ENCODE data around the gene TEDC1. TPM values are rescaled to one million over a fixed set of nuclear protein-coding genes. Genes with fewer than 3 reads are reported as not detected.

The TEDC1 gene
- total RNA-seq, 1 donor = 5.1 TPM

GRCh38 chr14:105497671-105498429 is 6.8 kb downstream of the TEDC1 start:
- Histone ChIP-seq H3K4me3 (ENCODE audit: insufficient read depth, low read length) (no peak overlapping the region), H3K4me1 (ENCODE audit: insufficient read depth, low read length) (no peaks in the 10 kb centered on the region), H3K27me3 (ENCODE audit: insufficient read depth, low read length) (no peaks in the 10 kb centered on the region), H3K79me2 (ENCODE audit: insufficient read depth, low read length) (no peaks in the 10 kb centered on the region), H2AFZ (ENCODE audit: low read length) (no peak overlapping the region), H3K9me3 (ENCODE audit: low read depth, low read length) (no peaks in the 10 kb centered on the region), H3K36me3 (ENCODE audit: insufficient read depth, low read length) (no peaks in the 10 kb centered on the region), H4K20me1 (ENCODE audit: insufficient read depth, low read length) (no peaks in the 10 kb centered on the region), H3K4me2 (ENCODE audit: insufficient read depth, low read length) (no peak overlapping the region), H3K27ac (ENCODE audit: low read depth, low read length) (no peak overlapping the region)
- no peak for TF ChIP-seq CTCF (IDR thresholded peaks at IDR 0.05; ENCODE audit: extremely low read depth, low read depth, low read length)
- DNase-seq (ENCODE audit: insufficient read length, low spot score, missing footprints) = peak; percentile 77

DNA sequence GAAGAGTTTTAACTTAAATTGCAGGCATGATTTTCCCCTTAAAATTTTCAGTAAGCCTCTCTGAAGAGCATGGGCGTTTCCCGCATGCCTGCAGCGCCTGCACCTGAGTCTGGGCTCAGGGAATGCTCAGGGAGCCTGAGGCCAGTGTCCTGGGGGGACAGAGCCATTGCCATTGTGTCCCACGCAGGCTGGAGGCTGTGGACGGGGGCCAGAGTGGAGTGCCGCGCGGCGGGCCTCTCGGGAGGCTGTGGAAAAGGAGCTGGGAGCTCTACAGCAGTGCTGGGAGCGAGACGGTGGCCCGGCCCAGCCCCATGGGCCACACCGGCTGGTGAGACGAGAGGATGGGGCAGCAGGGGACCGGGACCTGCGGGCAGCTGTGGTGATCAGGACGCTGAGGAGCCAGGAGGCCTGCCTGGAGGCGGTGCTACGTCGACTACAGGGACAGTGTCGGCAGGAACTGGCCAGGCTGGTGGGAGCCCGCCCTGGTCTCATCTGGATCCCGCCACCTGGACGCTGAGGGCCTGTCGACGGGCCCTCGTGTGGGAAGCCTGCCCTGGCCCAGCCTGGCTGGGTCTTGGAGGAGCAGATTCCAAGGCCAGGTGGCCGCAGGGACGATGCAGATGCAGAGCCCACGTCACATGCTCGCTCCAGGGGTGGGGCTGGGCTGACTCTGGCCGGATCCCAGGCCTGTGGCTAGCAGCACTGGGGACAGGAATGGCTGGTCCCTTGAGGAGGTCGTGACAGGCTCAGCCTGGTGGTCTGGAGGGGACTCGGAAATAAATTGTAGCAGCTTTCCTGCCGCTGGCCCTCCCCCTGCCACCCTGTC is 7.6 kb downstream of the TEDC1 start:
- no peak for TF ChIP-seq CTCF (IDR thresholded peaks at IDR 0.05; ENCODE audit: extremely low read depth, low read depth, low read length)
- peak; percentile 85 for DNase-seq (ENCODE audit: insufficient read length, low spot score, missing footprints)
- H3K27ac ChIP-seq (ENCODE audit: low read depth, low read length) = no peak overlapping the region
- H3K4me2 ChIP-seq (ENCODE audit: insufficient read depth, low read length) = no peak overlapping the region
- H3K4me3 ChIP-seq (ENCODE audit: insufficient read depth, low read length) = no peak overlapping the region
- no peaks in the 10 kb centered on the region for H3K36me3 ChIP-seq (ENCODE audit: insufficient read depth, low read length)
- H3K79me2 ChIP-seq (ENCODE audit: insufficient read depth, low read length) = no peaks in the 10 kb centered on the region
- no peak overlapping the region for H2AFZ ChIP-seq (ENCODE audit: low read length)
- no peaks in the 10 kb centered on the region for H3K27me3 ChIP-seq (ENCODE audit: insufficient read depth, low read length)
- H3K9me3 ChIP-seq (ENCODE audit: low read depth, low read length) = no peaks in the 10 kb centered on the region
- H3K4me1 ChIP-seq (ENCODE audit: insufficient read depth, low read length) = no peaks in the 10 kb centered on the region
- H4K20me1 ChIP-seq (ENCODE audit: insufficient read depth, low read length) = no peaks in the 10 kb centered on the region

DNA sequence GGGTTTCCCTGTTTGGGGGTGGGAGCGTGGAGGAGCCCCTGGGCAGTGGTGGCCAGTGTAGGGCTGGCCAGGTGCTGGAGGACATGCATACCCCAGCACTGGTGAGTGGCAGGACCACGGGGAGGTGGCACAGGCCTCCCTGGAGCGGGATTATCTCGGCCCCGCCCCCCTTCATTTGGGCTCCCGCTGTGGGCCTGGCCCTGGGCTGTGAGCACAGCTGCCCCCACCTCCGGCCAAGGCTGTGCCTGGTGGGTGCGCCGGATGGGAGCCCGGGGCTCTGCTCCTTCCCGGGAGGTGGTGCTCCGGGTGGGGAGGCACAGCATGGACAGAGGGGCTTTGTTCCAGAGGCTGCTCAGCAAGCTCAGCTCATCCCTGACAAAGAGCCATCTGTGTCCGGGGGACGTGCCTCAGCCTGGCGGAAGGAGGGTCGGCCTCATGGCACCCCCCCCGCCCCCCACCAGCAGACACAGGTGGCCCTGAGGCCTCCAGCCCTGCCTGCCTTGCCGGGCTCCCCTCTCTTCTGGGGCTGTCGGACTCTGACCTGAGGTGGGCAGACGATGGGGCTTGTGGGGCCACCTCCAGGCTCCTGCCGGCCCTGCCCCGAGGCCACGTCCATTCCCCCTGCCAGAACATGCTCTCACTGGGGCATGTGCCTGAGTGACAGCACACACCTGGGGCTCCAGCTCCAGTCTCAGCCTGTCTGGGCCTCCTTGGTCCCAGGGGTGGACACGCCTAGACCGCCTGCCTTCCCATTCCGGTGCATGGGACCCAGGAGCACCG is 8.4 kb downstream of the TEDC1 start:
- Histone ChIP-seq H3K4me2 (ENCODE audit: insufficient read depth, low read length) (no peak overlapping the region), H4K20me1 (ENCODE audit: insufficient read depth, low read length) (no peaks in the 10 kb centered on the region), H3K4me1 (ENCODE audit: insufficient read depth, low read length) (no peaks in the 10 kb centered on the region), H3K9me3 (ENCODE audit: low read depth, low read length) (no peaks in the 10 kb centered on the region), H3K36me3 (ENCODE audit: insufficient read depth, low read length) (no peaks in the 10 kb centered on the region), H3K79me2 (ENCODE audit: insufficient read depth, low read length) (no peaks in the 10 kb centered on the region), H2AFZ (ENCODE audit: low read length) (no peak overlapping the region), H3K27me3 (ENCODE audit: insufficient read depth, low read length) (no peaks in the 10 kb centered on the region), H3K4me3 (ENCODE audit: insufficient read depth, low read length) (no peak overlapping the region), H3K27ac (ENCODE audit: low read depth, low read length) (no peak overlapping the region)
- TF ChIP-seq CTCF (IDR thresholded peaks at IDR 0.05; ENCODE audit: extremely low read depth, low read depth, low read length) = no peak
- peak; percentile 84 for DNase-seq (ENCODE audit: insufficient read length, low spot score, missing footprints)

Measured in osteoblast (primary cell).